ENCODE measurements around the gene MAD1L1. TPM values are rescaled to one million over a fixed set of nuclear protein-coding genes. Genes with fewer than 3 reads are reported as not detected.

MAD1L1 gene
- total and polyA plus RNA-seq, 4 donors: 12.8 to 20.7 (median 16.5) TPM

GRCh38 chr7:2080477-2080876 is 152.3 kb downstream of the MAD1L1 start:
- Histone ChIP-seq H3K27ac (ENCODE audit: low read depth in 1 of 2, low read length in 2 of 2) (no peak overlapping the region), H3K4me3 (ENCODE audit: low read depth in 1 of 3, low read length in 3 of 3) (no peak overlapping the region), H3K36me3 (ENCODE audit: control insufficient read depth in 4 of 4, insufficient read depth in 3 of 4, low read depth in 1 of 4, low read length in 3 of 4) (peaks cover 0 to 5% (median 1%) of the 10 kb centered on the region in 4 donors), H3K4me1 (ENCODE audit: control insufficient read depth in 4 of 4, insufficient read depth in 4 of 4, low read length in 3 of 4) (no peaks in the 10 kb centered on the region), H3K9me3 (ENCODE audit: control insufficient read depth in 4 of 4, low read length in 3 of 4) (no peaks in the 10 kb centered on the region), H3K27me3 (ENCODE audit: control insufficient read depth in 4 of 4, insufficient read depth in 4 of 4, low read length in 3 of 4) (no peaks in the 10 kb centered on the region), H3K9ac (ENCODE audit: low read depth in 1 of 2, low read length in 2 of 2) (no peak overlapping the region)
- no peak for DNase-seq (ENCODE audit: low spot score)
- TF ChIP-seq GABPA (IDR thresholded peaks at IDR 0.05 in 1 of 2, conservative IDR thresholded peaks at IDR 0.05 in 1 of 2) (no peak), YY1 (IDR thresholded peaks at IDR 0.05) (no peak), HNF4G (IDR thresholded peaks at IDR 0.05) (no peak), EGR1 (IDR thresholded peaks at IDR 0.05; ENCODE audit: low read depth in 2 of 2) (no peak), REST (IDR thresholded peaks at IDR 0.05) (no peak), SP1 (IDR thresholded peaks at IDR 0.05) (no peak), RXRA (IDR thresholded peaks at IDR 0.05) (no peak), JUND (IDR thresholded peaks at IDR 0.05) (no peak), FOXA2 (IDR thresholded peaks at IDR 0.05) (no peak)
- TF ChIP-seq, protein P1, sequence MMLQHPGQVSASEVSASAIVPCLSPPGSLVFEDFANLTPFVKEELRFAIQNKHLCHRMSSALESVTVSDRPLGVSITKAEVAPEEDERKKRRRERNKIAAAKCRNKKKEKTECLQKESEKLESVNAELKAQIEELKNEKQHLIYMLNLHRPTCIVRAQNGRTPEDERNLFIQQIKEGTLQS (IDR thresholded peaks at IDR 0.05): no peak
- 98% methylated on average over 14 of the region's 14 CpGs for WGBS

GRCh38 chr7:2080060-2080387 is 152.7 kb downstream of the MAD1L1 start:
- no peak for DNase-seq (ENCODE audit: low spot score)
- H3K9me3 ChIP-seq (ENCODE audit: control insufficient read depth in 4 of 4, low read length in 3 of 4): no peaks in the 10 kb centered on the region
- TF ChIP-seq REST (IDR thresholded peaks at IDR 0.05): no peak
- no peak for TF ChIP-seq HNF4G (IDR thresholded peaks at IDR 0.05)
- no peak for TF ChIP-seq GABPA (IDR thresholded peaks at IDR 0.05 in 1 of 2, conservative IDR thresholded peaks at IDR 0.05 in 1 of 2)
- TF ChIP-seq JUND (IDR thresholded peaks at IDR 0.05): no peak
- TF ChIP-seq HNF4A (conservative IDR thresholded peaks at IDR 0.05): no peak
- TF ChIP-seq NR2F2 (IDR thresholded peaks at IDR 0.05): no peak
- no peak for TF ChIP-seq MAX (IDR thresholded peaks at IDR 0.05)
- TF ChIP-seq RXRA (IDR thresholded peaks at IDR 0.05): no peak
- no peak for TF ChIP-seq FOXA2 (IDR thresholded peaks at IDR 0.05)
- TF ChIP-seq FOXA1 (IDR thresholded peaks at IDR 0.05): no peak
- no peak for TF ChIP-seq SP1 (IDR thresholded peaks at IDR 0.05)
- TF ChIP-seq, protein P1 (IDR thresholded peaks at IDR 0.05): no peak
- TF ChIP-seq YY1 (IDR thresholded peaks at IDR 0.05): no peak
- TF ChIP-seq EGR1 (IDR thresholded peaks at IDR 0.05; ENCODE audit: low read depth in 2 of 2): no peak
- no peak for TF ChIP-seq CTCF (IDR thresholded peaks at IDR 0.05; ENCODE audit: low read depth, low read length, missing input control)
- TF ChIP-seq RAD21 (IDR thresholded peaks at IDR 0.05): no peak
- no peak for TF ChIP-seq ZBTB33 (IDR thresholded peaks at IDR 0.05)
- no peak for TF ChIP-seq TAF1 (conservative IDR thresholded peaks at IDR 0.05)
- no peaks in the 10 kb centered on the region for H3K27me3 ChIP-seq (ENCODE audit: control insufficient read depth in 4 of 4, insufficient read depth in 4 of 4, low read length in 3 of 4)
- H3K36me3 ChIP-seq (ENCODE audit: control insufficient read depth in 4 of 4, insufficient read depth in 3 of 4, low read depth in 1 of 4, low read length in 3 of 4): peaks cover 0 to 5% (median 1%) of the 10 kb centered on the region in 4 donors
- no peak overlapping the region for H3K4me3 ChIP-seq (ENCODE audit: low read depth in 1 of 3, low read length in 3 of 3)
- H3K9ac ChIP-seq (ENCODE audit: low read depth in 1 of 2, low read length in 2 of 2): no peak overlapping the region
- H3K27ac ChIP-seq (ENCODE audit: low read depth in 1 of 2, low read length in 2 of 2): no peak overlapping the region
- H3K4me1 ChIP-seq (ENCODE audit: control insufficient read depth in 4 of 4, insufficient read depth in 4 of 4, low read length in 3 of 4): no peaks in the 10 kb centered on the region
- WGBS: 80% methylated on average over 6 of the region's 6 CpGs
